CD4-positive, alpha-beta T cell treated with Interleukin-4 for 4 hours (primary cell): ENCODE data around the gene CDK11A.
A peak's percentile ranks its signal among the peaks of the same experiment; 100 is the strongest.
"Not testable (repeated sequence)": the region's sequence is repeated elsewhere in the genome, so short reads cannot be mapped to it uniquely, and the experiment has no call there.

ENCODE experiments used
- DNase-seq: peaks from one replicate; pipeline ENCODE4 v3.0.0-alpha.2; 2020

Gene CDK11A

DNA sequence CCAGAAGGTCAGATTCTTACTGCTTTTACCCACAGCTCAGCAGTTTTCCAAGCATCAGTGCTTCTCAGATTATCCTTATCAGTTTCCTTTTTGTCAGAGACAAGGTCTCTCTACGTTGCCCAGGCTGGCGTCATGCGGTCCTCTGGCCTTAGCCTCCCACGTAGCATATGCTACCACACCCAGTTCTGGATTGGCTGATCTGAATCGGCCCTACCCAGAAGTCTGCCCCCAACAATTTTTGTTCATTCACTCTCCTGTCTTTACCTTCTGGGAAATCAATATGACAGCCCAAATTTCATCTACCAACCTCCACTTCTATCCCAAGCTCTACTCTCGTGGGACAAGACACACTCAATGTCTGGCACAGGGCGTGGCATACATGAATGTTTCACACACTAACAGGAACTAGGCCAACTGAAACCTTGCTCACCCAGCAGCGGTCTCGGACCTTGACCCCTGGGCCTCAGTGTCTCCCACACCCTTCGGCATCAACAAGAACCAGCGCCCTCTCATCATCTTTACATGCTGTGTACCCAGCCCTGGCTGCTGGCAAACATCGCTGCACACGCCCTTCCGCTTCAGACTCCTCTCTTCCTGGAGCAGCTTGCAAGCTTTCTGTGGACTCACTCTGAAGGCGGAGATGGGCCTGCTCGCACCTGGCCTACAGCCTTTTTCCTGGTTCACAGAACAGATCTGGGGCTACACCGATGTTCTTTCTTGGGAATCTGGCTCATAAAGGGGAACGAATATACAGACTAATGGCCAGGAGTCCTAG, 8.9 kb downstream of the CDK11A start:
- DNase-seq, result not testable (repeated sequence)

DNA sequence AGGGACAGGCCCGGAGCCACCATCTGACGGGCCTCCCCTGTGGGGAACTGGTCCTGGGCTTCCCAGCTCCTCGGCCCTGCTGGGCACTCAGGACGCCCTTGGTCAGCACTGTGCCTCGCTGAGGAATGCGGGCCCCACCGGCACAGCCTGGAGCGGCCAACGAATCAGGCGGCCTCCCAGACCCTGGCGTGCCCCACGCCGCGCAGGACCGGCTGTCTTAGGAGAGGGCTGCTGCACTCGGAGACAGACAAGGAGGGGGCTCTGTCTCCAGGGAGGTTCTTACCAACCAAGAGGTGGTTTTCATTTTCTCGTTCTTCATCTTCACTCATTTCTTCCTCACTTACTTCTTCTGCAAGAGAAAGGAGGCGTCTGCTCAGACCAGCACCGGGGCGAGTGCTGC, 16.3 kb downstream of the CDK11A start:
- DNase-seq, result not testable (repeated sequence)

DNA sequence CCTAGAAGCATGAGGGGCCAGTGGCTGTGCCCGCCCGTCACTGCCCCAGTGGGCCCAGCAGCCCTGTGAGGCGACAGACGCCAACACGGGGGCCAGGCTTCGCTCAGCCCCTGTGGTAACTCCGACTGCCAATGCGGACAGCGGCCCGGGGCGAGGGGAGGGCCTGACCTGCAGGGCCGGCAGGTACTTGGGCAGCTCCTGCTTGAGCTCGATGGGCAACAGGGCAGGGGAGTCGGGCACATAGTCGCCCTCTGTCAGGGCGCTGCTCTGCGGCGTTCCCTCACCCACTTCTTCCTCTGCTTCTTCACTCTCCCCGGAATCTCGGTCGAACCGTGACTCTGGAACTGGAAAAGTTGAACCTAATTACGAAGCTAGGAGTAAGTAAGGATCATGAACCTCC, 16.9 kb downstream of the CDK11A start:
- not testable (repeated sequence) for DNase-seq

DNA sequence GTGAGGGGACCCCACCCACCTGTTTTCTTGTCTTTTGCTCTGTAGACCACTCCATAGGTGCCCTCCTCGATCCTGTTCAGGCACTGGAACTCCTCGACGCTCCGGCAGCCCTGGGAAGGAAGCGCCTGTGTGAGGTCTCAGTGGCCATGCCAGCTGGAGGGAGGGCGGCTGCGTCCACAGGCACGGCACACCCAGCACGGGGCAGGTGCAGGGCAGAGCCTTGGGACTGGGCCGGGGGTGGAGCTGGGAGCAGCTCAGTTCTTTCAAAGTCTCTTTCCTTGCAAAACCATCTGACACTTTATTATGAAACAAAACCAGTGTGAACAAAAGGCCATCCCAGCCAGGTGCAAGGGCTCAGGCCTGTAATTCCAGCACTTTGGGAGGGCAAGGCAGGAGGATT, 18.5 kb downstream of the CDK11A start:
- not testable (repeated sequence) for DNase-seq

DNA sequence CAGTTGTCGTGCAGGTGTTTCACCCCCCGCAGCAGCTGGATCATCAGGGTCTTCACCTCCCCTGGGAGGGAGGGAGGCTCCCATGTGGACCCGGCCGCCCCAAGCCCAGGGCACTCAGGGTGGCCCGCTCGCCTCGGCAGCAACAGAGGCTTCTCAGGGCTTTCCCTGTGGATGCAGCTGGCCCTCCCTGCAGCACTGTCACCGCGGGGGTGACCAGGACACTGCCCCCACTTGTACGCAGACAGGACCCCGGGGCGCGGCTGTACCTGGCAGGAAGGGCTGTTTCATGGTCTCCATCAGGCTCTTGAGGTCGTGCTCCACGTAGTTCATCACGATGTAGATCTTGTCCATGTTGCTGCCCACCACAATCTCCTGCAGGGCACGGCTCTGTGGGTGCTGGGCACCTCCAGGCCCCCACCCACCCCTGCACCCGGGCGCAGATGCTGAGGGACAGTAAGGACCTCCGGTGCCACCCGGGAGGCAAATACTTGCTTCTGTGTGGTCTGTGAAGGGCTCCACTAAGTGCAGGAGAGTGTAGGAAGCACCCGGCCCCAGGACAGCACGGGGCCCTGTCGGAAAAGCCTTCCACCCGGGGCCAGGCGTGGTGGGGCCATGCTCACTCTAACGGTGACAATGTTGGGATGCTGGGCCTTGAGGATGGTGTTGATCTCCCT, 19.7 kb downstream of the CDK11A start:
- not testable (repeated sequence) for DNase-seq

DNA sequence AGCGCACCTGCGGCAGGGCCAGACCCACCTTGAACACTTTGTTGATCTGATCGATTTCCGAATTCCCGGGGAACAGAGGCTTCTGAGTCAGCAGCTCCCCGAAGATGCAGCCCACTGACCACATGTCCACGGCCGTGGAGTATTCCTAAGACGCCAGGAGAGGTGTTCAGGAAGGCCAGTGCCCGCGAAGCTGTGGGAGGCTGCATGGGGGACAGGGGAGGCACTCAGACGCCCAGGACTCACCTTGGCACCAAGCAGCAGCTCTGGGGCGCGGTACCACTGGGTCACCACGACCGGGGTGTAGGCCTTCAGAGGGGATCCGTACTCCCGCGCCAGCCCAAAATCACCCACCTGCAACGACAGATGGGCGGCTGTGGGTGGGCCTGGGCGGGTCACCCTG, 20.4 kb downstream of the CDK11A start:
- DNase-seq, result no peak

DNA sequence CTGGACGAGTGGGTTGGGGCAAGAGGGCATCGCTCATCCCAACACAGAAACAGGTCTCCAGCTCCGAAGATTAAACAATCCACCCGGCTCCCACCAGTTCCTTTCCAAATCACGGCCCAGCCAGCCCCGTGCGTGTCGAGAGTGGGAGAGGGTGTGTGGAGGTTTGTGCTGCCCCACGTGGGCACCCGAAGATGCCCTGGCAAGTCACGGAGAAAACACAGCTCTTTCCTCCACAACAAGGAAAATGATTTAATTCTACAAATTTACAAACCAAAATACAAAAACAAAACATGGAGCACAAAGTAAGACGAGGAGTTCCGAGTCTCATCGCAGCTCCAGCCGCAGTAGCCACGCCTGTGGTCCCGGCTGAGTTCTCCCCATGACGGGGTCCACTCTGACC, 21.7 kb downstream of the CDK11A start:
- not testable (repeated sequence) for DNase-seq

DNA sequence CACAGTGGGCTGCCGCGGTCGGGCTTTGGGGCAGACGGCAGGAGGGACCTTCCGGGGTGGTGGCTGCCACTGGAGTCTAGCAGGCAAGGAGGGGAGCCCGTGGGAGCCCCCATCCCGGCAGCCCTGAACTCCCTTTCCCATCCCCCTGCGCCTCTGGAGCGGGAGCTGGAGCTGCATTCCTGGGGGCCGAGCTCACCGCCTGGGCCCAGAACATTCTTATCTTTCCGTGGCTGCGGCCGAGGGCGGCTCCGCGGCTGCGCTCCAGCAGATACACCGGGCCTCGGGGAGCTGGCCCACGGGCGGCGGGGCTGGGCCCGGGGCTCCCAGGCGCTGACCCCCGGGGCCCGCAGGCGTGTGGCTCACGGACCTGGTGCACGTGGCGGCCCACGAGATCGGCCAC, 23.6 kb downstream of the CDK11A start:
- DNase-seq, result not testable (repeated sequence)

DNA sequence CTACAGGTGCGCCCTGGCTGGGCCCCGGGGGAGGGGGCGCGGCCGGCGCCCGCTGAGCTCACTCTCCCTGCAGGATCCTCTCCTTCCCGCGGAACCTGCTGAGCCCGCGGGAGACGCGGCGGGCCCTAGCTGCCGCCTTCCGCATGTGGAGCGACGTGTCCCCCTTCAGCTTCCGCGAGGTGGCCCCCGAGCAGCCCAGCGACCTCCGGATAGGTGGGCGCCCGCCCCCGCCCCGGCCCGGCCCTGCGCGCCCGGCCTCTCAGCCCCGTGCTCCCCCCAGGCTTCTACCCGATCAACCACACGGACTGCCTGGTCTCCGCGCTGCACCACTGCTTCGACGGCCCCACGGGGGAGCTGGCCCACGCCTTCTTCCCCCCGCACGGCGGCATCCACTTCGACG, 24.1 kb downstream of the CDK11A start:
- not testable (repeated sequence) for DNase-seq

DNA sequence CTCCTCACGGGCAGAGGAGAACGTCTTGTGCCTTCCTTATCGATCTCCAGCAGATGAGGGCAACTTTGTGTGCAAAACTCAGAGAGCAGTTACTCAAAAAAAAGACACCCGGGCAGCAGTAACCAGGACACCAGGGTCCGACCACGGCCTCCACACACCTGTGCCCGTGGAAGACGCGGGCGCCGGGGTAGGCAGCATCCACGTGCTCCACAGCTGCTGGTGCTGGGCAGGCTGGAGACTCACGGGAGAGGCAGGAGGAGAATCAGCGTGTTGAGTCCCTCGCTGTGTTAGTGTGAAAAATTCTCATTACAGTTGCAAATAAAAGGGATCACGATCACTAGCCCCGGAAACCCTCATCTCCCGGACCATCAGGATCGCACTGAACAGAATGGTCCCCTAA, 25.1 kb downstream of the CDK11A start:
- not testable (repeated sequence) for DNase-seq

DNA sequence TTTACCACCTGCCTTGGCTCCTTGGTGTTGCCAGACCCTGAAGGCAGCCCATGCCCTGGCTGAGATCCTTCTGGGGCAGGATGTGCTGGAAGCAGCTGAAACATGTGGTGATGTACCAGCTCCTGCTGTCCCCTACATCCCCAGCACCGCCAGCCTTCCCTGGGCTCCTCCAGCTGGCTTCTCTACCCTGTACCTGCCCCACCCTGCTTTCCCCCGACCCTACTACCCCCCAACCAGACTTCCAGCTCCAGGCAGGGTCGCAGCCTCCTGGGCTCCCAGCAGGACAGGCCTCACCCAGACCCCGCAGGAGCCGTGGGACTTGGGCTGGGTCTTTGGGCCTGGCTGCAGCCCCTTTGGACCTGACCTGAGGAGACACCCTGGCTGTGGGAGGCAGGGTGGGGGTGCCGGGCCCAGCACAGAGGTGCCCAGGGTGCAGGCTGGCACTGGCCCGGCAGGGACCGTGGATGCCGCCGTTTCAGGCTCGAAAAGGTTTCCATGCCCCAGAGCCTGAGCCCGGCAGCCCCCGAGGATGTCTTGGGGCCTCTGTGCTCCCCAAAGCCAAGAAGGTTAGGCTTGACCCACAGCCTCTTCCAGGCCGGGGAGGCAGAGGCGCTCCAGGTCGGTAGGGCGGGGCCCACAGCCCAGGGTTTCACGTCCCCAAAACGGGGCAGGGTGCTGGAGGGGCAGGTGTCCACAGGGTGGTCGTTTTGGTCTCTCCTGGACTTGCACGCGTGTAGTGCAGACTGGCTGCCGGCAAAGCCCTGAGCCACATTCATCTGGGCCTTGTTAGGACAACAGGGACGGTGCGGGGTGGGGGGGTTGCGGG, 26.6 kb downstream of the CDK11A start:
- DNase-seq, result not testable (repeated sequence)

DNA sequence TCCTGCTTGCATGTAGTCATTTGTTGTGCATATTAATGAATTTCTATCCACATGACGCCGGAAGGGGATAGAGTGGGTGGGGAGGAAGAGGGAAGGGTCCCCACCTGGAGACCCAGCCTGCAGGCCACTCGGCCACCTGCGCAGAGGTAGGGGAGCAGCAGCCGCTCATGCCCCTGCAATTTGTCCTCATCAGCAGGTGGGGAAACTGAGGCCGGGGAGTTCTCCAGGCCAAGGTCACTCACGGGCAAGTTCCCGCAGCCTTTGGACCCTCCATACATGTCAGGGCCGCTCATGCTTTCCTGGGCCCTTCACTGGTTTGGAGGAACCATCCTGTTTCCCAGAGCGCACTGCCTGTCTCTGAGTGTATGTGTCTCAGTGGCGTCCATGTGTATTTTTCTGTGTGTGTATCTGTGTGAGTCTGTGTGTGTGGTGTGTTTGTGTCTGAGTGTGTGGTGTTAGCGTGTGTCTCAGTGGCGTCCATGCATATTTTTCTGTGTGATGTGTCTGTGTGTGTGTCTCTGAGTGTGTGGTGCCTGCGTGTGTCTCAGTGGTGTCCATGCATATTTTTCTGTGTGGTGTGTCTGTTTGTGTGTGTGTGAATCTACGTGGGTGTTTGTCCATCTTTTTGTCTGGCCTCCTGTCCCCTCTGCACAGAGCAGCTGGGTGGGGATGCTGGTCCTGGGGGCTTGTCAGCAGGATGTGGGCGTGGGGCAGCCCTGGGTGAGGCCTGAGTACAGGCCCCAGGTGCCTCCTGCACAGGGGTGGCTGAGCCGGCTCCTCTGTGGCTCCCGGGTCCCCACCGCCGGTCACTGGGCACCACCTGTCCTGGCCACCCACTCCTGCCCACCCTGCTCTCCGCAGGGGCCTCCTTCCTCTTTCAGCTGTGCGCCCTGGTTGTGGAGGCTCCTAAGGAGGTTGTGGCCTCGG, 27.5 kb downstream of the CDK11A start:
- not testable (repeated sequence) for DNase-seq

DNA sequence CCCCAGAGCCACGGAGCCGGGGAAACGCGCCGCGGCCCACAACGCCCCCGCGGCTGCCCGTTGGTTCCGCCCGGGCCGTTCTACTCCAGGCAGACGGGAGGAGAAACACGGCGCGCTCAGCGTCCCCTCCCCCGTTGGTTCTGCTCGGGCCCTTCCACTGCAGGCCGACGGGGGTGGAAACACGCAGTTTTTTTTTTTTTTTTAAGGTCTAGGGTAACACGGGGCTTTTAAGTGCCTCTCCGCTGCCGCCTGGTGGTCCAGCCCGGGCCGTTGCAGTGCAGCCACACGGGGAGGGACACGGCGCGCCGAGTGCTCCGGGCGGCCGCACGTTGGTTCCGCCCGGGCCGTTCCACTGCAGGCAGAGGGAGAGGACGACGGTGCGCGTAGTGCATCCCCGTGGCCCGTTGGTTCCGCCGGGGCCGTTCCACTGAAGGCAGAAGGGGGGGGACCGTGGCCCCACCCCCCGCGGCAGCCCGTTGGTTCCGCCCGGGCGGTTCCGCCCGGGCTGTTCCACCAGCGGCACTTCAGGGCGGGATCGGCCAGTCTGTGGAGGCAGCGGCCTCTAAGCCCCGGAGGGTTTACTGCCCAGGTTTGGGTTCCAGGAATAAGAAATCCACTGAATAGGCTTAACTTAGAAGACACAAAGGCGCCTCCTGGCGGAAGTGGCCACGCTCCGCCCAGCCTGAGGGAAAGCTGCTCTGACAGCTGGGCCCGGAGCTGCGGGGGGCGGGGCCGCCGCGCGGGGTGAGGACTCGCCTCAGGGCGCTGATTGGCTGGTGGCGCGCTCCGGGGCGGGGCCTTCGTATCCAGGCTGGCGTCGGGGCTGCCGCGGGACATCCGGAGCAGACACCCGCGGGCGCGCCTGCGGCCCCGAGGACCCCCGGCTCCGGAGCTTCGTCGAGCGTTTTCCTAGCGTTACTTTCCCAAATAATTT, 31.2 kb downstream of the CDK11A start, which contains the start of gene SLC35E2B:
Gene SLC35E2B (minus strand): TSS at position 82 of the 934 bp plus-strand sequence. CDS start 16,096 bp downstream, outside the sequence.
- peak; percentile 97 for DNase-seq

DNA sequence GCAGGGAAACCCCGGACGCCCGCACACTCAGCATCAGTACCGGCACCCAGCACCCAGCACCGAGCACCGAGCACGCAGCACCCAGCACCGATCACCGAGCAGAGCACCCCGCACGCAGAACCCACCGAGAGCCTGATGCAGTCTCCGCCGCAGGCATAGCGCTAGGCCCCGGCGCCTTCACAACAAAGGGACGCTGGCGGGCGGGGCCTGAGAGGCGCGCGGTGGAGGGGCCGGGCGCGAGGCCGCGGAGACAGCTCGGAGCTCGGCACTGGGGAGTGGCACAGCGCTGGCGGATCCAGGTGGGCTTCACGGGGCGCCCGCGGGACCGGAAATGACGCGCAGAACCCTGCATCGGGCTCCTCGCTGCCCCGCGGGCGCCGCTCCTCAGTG, 31.8 kb downstream of the CDK11A start:
- DNase-seq, result not testable (repeated sequence)

DNA sequence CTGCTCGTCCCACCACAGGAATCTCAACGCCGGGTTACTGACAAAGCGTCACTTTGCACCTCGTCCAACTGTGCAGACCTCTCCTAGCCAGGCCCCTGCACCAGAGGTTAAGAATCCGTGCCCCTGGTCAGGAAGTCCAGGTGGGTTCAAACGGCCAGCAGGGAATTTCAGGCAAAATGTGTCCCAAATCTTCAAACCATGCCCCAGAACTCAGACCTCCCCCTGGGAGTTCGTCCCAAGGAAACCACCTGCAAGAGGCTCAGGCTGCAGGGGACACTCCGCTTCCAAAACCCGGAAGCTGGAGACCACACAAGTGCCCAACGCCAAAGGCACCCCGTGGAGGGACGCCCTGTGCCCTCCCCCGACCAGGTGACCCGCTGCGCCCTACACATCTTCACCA, 32.7 kb downstream of the CDK11A start:
- not testable (repeated sequence) for DNase-seq

DNA sequence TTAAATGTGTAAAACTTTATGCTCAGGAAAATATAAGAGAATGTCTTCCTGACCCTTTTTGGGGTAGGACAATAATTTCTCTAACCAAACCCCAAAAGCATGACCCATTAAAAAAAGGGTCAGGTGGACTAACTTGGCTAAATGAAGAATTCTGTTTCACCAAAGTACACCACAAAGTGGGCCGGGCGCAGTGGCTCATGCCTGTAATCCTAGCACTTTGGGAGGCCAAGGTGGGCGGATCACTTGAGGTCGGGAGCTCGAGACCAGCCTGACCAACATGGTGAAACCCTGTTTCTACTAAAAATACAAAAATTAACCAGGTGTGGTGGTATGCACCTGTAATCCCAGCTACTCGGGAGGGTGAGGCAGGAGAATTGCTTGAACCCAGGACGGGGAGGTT, 34.6 kb downstream of the CDK11A start:
- not testable (repeated sequence) for DNase-seq

DNA sequence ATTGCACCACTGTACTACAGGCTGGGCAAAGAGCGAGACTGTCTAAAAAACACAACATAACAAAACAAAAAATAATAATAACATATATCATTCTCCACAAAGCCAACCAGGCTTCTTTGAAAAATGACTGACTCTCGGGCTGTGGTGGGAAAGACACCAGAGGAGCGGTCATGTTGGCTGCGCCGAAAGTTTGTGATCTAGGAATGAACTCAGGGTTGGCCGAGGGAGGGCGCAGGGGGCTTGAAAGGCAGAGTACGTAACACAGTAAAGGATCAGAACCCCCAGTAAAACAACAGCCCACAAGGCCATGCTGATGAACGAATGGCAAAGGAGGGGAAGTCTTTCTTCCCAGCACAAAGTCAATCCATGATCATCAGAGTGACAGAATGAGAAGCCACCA, 36.3 kb downstream of the CDK11A start:
- no peak for DNase-seq

DNA sequence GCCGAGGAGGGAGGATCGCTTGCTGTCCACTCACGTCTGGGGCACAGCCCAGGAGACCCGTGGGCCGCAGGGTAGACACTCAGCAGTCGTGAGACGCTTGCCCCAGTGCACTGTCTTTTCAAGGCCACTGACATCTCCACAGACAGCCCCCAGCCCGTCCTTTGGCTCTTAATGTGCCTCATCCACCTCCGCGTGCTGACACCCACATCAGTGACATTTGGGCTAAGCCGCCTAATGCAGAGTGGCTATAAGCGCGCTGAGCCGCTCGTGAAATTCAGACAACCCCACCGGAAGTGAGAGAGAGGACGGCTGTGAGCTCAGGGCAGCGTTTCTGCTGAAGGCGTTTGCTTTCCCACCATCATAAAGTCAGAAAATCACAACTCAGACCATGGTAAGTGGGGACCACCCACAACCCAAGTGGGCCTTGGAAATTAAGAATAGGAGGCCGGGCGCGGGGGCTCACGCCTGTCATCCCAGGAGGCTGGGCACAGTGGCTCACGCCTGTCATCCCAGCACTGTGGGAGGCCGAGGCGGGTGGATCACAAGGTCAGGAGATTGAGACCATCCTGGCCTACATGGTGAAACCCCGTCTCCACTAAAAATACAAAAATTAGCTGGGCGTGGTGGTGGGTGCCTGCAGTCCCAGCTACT, 40.0 kb downstream of the CDK11A start:
- DNase-seq, result no peak

DNA sequence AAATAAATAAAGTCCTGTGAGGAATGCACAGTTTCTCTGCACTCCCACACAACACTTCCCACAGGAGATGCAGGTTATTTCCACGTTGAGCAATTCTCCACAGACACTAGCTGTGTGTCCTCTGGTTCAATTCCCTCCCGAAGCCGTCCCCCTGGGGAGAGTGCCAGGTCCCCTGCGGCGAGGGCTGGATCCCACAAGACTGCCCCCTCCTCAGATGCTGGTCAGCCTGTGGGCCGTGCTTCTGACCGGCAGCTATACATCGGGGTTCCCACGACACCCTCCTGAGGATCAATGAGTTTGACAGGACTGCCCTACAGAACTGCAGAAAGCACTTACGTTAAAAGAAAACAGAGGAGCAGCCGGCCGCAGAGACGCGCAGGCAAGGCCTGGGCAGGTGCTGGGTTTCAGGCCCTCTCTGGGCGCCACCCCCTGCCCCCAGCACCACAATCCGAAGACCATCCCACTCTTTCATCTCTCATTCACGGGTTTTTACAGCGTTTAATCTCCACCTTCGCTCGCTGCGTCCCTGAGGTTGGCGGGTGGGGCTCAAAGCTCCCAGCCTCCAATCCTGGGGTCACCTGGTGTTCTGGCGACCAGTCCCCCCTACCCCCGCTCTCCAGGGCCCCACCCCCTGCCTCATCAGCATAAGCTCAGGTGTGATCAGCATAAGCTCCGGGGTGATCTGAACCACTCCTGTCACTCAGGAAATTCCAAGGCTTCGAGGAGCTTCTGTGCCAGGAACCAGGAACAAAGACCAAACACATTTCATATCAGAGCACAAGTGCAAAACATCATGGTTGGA, 40.9 kb downstream of the CDK11A start:
- no peak for DNase-seq

DNA sequence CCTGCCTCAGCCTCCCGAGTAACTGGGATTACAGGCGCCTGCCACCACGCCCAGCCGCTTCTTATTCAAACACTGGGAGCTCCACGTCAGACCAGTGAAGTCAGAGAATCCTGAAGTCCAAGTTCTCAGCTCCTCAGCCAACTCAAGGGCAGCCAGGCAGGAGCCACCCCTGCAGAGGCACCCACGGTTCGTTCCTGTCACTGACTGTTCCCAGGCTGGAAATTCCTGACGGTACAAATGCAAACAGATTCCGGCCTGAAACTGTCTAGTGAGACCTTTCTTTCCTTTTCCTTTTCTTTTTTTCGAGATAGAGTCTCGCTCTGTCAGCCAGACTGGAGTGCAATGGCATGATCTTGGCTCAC, 43.3 kb downstream of the CDK11A start:
- no peak for DNase-seq
